Left ventricle myocardium inferior (tissue), 1 donor: ENCODE results near the gene FNBP1L. TPM values are rescaled to one million over a fixed set of nuclear protein-coding genes. Genes with fewer than 3 reads are reported as not detected.
"Not testable (repeated sequence)": the region's sequence is repeated elsewhere in the genome, so short reads cannot be mapped to it uniquely, and the experiment has no call there.

Experiments used
- DNase-seq: peaks from one replicate; pipeline ENCODE4 v3.0.0-alpha.2; 2020
- H3K27ac ChIP-seq: fragments of 200-600 bp; replicated peaks from 2 replicates; pipeline ENCODE4 v1.8.0; 2021
- H3K27me3 ChIP-seq: fragments of 200-600 bp; 2 replicates; pipeline ENCODE4 v1.8.0; 2021; ENCODE audit warnings: low read depth
- H3K36me3 ChIP-seq: fragments of 200-600 bp; 2 replicates; pipeline ENCODE4 v1.8.0; 2021
- H3K4me1 ChIP-seq: fragments of 200-600 bp; 2 replicates; pipeline ENCODE4 v1.8.0; 2021
- H3K4me3 ChIP-seq: fragments of 200-600 bp; 2 replicates; pipeline ENCODE4 v1.8.0; 2021; ENCODE audit warnings: mild to moderate bottlenecking, moderate library complexity
- H3K9me3 ChIP-seq: fragments of 200-600 bp; replicated peaks from 2 replicates; pipeline ENCODE4 v1.8.0; 2021
- intact Hi-C: fragments of 100-400 bp; cut with micrococcal nuclease; formaldehyde crosslinking; loops from one replicate; pipeline ENCODE4 v1.11.0; 2022
- total RNA-seq: library from RNA; stranded (reverse); fragmentation: NEBNext Ultra II Directional; extraction: Animal tissue kit (Norgen Biotek cat#: 25700); gene quantifications from one replicate; pipeline ENCODE4 v1.2.1, GENCODE V29; 2021
- TF ChIP-seq, protein P1 (sequence below): fragments of 200-600 bp; IDR thresholded peaks from 2 replicates; pipeline ENCODE4 v1.8.0; 2021; ENCODE audit warnings: antibody characterized with exemption, mild to moderate bottlenecking, borderline replicate concordance
- donor health status: DM: no; HTN: yes; CAD: no; lungs with severe emphysema.

FNBP1L gene
- total RNA-seq, 1 donor from 2014 or later = 28.0 TPM

DNA sequence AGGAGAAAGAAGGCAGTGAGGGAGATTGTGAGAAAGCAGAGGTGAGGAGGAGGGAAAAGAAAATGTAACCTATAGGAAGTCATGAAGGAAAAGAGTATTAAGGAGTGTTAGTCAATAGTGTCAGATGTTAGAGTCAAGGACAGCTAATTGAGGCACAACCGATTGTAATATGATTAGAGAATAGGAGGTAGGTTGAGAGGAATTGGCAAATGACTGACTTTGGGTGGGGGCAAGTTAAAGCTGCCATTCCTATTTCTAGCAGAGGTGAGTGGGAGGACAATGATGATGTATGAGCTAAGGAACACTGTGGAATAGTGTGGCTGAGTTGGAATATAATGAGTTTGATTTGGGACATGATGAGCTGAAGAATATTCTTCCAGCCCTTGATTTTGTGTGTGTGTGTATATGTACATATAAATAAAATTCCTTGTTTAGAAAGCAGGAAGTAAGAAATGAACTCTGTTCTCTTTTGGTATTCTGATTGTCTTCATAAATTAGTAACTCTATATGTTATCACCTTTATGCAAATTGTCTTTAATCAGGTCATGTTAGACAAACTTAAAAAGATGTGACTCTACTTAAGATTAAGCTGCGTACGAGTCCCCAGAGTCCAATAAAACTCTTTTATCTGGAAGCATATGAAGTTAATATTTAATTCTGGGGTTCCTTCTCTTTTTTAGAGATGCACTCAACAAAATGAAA is 98.4 kb downstream of the FNBP1L start:
- no peak overlapping the region for H3K27ac ChIP-seq
- no peaks in the 10 kb centered on the region for H3K27me3 ChIP-seq
- H3K4me3 ChIP-seq = no peak overlapping the region
- TF ChIP-seq, protein P1, sequence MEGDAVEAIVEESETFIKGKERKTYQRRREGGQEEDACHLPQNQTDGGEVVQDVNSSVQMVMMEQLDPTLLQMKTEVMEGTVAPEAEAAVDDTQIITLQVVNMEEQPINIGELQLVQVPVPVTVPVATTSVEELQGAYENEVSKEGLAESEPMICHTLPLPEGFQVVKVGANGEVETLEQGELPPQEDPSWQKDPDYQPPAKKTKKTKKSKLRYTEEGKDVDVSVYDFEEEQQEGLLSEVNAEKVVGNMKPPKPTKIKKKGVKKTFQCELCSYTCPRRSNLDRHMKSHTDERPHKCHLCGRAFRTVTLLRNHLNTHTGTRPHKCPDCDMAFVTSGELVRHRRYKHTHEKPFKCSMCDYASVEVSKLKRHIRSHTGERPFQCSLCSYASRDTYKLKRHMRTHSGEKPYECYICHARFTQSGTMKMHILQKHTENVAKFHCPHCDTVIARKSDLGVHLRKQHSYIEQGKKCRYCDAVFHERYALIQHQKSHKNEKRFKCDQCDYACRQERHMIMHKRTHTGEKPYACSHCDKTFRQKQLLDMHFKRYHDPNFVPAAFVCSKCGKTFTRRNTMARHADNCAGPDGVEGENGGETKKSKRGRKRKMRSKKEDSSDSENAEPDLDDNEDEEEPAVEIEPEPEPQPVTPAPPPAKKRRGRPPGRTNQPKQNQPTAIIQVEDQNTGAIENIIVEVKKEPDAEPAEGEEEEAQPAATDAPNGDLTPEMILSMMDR = no peak
- DNase-seq = no peak
- peaks cover 54% of the 10 kb centered on the region for H3K36me3 ChIP-seq
- no peaks in the 10 kb centered on the region for H3K4me1 ChIP-seq
- intact Hi-C loops = no loop called here
- H3K9me3 ChIP-seq = no peaks in the 10 kb centered on the region

DNA sequence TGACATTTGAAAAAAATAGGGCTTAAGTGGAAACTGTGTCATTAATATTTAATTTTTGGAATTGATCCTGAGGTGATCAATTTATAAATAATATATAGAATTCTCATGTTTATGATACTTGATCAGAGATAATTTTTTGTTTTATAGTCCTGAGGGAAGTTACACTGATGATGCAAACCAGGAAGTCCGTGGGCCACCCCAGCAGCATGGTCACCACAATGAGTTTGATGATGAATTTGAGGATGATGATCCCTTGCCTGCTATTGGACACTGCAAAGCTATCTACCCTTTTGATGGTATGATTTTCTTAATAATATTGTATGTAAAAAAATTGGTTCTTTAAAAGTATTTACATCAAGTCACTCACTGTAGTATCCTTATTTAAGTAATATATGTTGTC is 101.2 kb downstream of the FNBP1L start:
- TF ChIP-seq, protein P1 = no peak
- DNase-seq = no peak
- intact Hi-C loops = no loop called here
- H3K4me1 ChIP-seq = peaks cover 24% of the 10 kb centered on the region
- no peak overlapping the region for H3K27ac ChIP-seq
- no peaks in the 10 kb centered on the region for H3K9me3 ChIP-seq
- H3K4me3 ChIP-seq = no peak overlapping the region
- no peaks in the 10 kb centered on the region for H3K27me3 ChIP-seq
- peaks cover 50% of the 10 kb centered on the region for H3K36me3 ChIP-seq

DNA sequence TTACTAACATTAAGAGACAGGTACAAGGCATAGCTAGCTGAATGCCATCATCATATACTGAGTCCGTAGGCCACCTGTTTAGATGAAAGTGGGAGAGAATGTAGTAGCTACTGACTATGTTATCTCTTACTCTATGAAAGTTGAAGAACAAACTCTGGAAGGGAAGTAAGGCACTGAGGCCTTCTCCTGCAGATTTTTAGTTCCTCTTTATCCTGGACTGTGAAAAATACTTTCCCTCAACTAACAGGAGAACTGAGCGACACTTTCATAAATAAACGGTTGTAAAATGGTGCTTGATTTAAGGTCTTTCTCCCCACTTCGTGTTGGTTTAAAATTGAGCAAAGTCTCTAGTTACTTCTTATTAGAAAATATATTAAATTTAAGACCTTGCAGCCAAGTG is 101.9 kb downstream of the FNBP1L start:
- no peak for DNase-seq
- TF ChIP-seq, protein P1 = no peak
- Histone ChIP-seq H3K27ac (no peak overlapping the region), H3K4me3 (no peak overlapping the region), H3K36me3 (peaks cover 45% of the 10 kb centered on the region), H3K9me3 (no peaks in the 10 kb centered on the region), H3K27me3 (no peaks in the 10 kb centered on the region), H3K4me1 (peaks cover 31% of the 10 kb centered on the region)
- intact Hi-C loops = loop anchor here (10.0 kb wide), 1 partner anchor 105 kb away; the partner anchor contains the start of gene FNBP1L

DNA sequence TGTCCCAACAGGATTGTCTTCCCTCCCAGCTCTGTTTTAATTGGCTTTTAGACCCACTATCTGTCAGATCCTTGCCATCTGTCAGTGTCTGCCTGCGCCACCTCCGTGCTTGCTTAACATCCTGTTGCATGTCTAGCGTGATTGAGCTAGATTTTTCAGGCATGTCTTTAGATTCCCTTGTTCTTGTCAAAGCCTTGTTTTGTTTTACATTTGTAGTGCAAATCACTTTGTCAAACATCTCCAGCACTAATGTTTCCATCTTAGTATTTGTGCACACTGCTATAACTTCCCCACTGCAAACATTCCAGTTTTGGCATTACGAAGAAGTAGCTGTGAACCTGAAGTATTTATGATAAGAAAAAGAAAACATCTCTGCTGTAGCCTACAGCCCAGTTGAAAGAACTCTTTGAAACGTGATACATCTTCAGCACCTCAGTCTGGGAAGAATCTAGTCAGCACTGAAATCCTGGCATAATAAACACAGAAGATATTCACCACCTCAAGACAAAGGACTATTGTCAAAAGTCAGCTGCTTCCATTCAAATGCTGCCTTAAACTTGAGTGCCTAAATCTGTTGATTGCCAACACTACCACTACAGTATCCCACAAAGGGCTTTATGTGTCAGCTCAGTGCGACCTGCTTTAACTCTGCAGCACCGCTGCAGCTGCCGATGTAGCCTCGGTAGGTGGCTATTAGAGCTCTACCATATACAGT is 105.0 kb downstream of the FNBP1L start:
- Histone ChIP-seq H3K9me3 (no peaks in the 10 kb centered on the region), H3K4me1 (peaks cover 47% of the 10 kb centered on the region), H3K36me3 (peaks cover 35% of the 10 kb centered on the region), H3K27me3 (no peaks in the 10 kb centered on the region), H3K27ac (peak overlapping the region; percentile 89), H3K4me3 (no peak overlapping the region)
- intact Hi-C loops = loop anchor here (10.0 kb wide), 1 partner anchor 108 kb away; the partner anchor contains the start of gene FNBP1L
- TF ChIP-seq, protein P1 = no peak
- peak; percentile 50 for DNase-seq

DNA sequence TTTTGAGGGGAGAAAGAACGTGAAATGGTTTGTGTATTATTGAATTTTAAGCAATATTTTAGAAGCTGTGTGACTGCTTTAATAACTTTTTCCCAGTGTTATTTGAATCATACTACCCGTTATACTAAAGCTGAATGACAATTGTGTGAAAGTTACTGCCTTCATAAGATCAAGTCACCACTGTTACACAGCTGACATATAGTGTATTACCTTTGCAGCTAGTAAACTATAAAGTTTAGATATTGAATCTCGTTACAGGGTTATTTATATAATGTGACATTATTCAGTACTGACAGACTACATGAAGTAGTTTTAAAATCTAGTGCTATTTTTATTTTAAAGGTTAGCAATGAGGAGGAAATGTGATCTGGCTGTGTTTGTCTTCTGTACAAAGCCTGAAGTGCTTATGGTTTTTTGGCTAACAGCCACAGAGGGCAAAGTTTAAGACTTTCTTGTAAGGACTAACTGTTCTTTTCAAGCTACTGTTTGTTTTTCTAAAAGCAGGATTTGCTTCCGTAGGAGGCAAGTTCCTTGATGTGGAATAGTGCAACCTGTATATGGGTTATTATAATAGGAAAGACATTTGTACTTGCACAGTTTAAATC is 106.1 kb downstream of the FNBP1L start:
- peak overlapping the region; percentile 89 for H3K27ac ChIP-seq

More for the DNA sequence above, 106.1 kb downstream of the FNBP1L start:
- intact Hi-C loops = loop anchor here (10.0 kb wide), 1 partner anchor 109 kb away; the partner anchor contains the start of gene FNBP1L
- H3K9me3 ChIP-seq, H3K27me3 ChIP-seq, DNase-seq: not testable (repeated sequence)
- Histone ChIP-seq H3K4me3 (peak overlapping the region; percentile 25), H3K4me1 (peaks cover 47% of the 10 kb centered on the region), H3K36me3 (peaks cover 25% of the 10 kb centered on the region)
